SIG-M5 treated with dmso at 0.1 percent for 504 hours (cell line): Measurements from ENCODE around the gene OR12D3.
"Not testable (repeated sequence)": the region's sequence is repeated elsewhere in the genome, so short reads cannot be mapped to it uniquely, and the experiment has no call there.

Experiments
- DNase-seq: peaks from one replicate; lab custom pipeline; 2025; ENCODE audit not compliant: unreplicated experiment; lab: John Stamatoyannopoulos, UW

The OR12D3 gene

GRCh38 chr6:29375191-29375590, at the start of gene OR12D3:
OR12D3 (minus strand) TSS chr6:29375291; CDS start chr6:29375287, 4 bp downstream.
- DNase-seq, result no peak

- no peak for DNase-seq
These were observed 49.5 kb upstream of the OR12D3 start for GRCh38 chr6:29424575-29424974.

GRCh38 chr6:29424168-29424567, 49.1 kb upstream of the OR12D3 start:
- no peak for DNase-seq

- DNase-seq, result no peak
These were observed 44.4 kb upstream of the OR12D3 start for GRCh38 chr6:29419516-29419915.

GRCh38 chr6:29414588-29414987, 39.5 kb upstream of the OR12D3 start, which contains the start of gene OR12D1:
OR12D1 (plus strand) TSS chr6:29414928.
- no peak for DNase-seq

GRCh38 chr6:29403801-29404200, 28.7 kb upstream of the OR12D3 start:
- DNase-seq, result no peak

GRCh38 chr6:29399525-29399924, 24.4 kb upstream of the OR12D3 start:
- DNase-seq, result no peak

GRCh38 chr6:29395331-29395730, 20.2 kb upstream of the OR12D3 start, which contains the start of gene OR12D2:
OR12D2 (plus strand) TSS chr6:29395631; CDS start chr6:29396700, 1,069 bp downstream.
- no peak for DNase-seq

- no peak for DNase-seq
These were observed 13.4 kb upstream of the OR12D3 start for GRCh38 chr6:29388533-29388932.

GRCh38 chr6:29376003-29376402, 912 bp upstream of the OR12D3 start:
- DNase-seq, result peak; percentile 3

- DNase-seq, result no peak
These were observed 6.3 kb downstream of the OR12D3 start, which contains the start of gene OR5V1 for GRCh38 chr6:29368765-29369164. OR5V1 (minus strand) TSS chr6:29368865; CDS start chr6:29356195, 12,670 bp downstream.

GRCh38 chr6:29355603-29356002, 19.5 kb downstream of the OR12D3 start:
- DNase-seq, result no peak

GRCh38 chr6:29354980-29355379, 20.1 kb downstream of the OR12D3 start:
- no peak for DNase-seq

- DNase-seq, result not testable (repeated sequence)
These were observed 25.7 kb downstream of the OR12D3 start for GRCh38 chr6:29349348-29349747.

- no peak for DNase-seq
These were observed 29.7 kb downstream of the OR12D3 start for GRCh38 chr6:29345380-29345779.

GRCh38 chr6:29336269-29336668, 38.8 kb downstream of the OR12D3 start:
- DNase-seq, result no peak

GRCh38 chr6:29332676-29333075, 42.4 kb downstream of the OR12D3 start:
- no peak for DNase-seq

- no peak for DNase-seq
These were observed 49.3 kb downstream of the OR12D3 start for GRCh38 chr6:29325777-29326176.
